Measurements from ENCODE around the gene STPG2.

STPG2 gene

GRCh38 chr4:98113012-98113411 lies 30.3 kb downstream of the STPG2 start:
- Histone ChIP-seq H3K9ac (ENCODE audit: low read length) (no peak overlapping the region), H4K20me1 (ENCODE audit: insufficient read depth, low read length) (no peaks in the 10 kb centered on the region), H3K4me3 (ENCODE audit: low read depth, low read length, poor library complexity, severe bottlenecking) (no peak overlapping the region), H3K9me3 (ENCODE audit: low read length) (0 out of 2 replicates have a peak, but pooled peaks cover under 1% of the 10 kb centered on the region), H3K36me3 (ENCODE audit: insufficient read depth, low read length) (no peaks in the 10 kb centered on the region), H2AFZ (ENCODE audit: low read length) (no peak overlapping the region), H3K79me2 (ENCODE audit: insufficient read depth, low read length) (no peaks in the 10 kb centered on the region), H3K27me3 (ENCODE audit: insufficient read depth, low read length) (no peaks in the 10 kb centered on the region), H3K4me1 (ENCODE audit: insufficient read depth, low read length, severe bottlenecking) (no peaks in the 10 kb centered on the region), H3F3A (ENCODE audit: insufficient read depth, low read length) (no peaks in the 10 kb centered on the region), H3K27ac (ENCODE audit: low read depth, low read length, poor library complexity, severe bottlenecking) (no peak overlapping the region), H3K9me2 (ENCODE audit: low read depth, low read length) (no peaks in the 10 kb centered on the region), H3K4me2 (ENCODE audit: low read length) (no peak overlapping the region)
- TF ChIP-seq CTCF (IDR thresholded peaks at IDR 0.05; ENCODE audit: low read length) (peak; percentile 18; the same call in 1 of the 2 replicates), EZH2 (IDR thresholded peaks at IDR 0.05; ENCODE audit: borderline replicate concordance, low read length) (no peak)

- Histone ChIP-seq H3K4me2 (ENCODE audit: low read length) (no peak overlapping the region), H3K27ac (ENCODE audit: low read depth, low read length, poor library complexity, severe bottlenecking) (no peak overlapping the region), H3K36me3 (ENCODE audit: insufficient read depth, low read length) (no peaks in the 10 kb centered on the region), H3K4me3 (ENCODE audit: low read depth, low read length, poor library complexity, severe bottlenecking) (no peak overlapping the region), H3K9me2 (ENCODE audit: low read depth, low read length) (no peaks in the 10 kb centered on the region), H2AFZ (ENCODE audit: low read length) (no peak overlapping the region), H3F3A (ENCODE audit: insufficient read depth, low read length) (no peaks in the 10 kb centered on the region), H3K4me1 (ENCODE audit: insufficient read depth, low read length, severe bottlenecking) (no peaks in the 10 kb centered on the region), H3K27me3 (ENCODE audit: insufficient read depth, low read length) (no peaks in the 10 kb centered on the region), H4K20me1 (ENCODE audit: insufficient read depth, low read length) (no peaks in the 10 kb centered on the region), H3K79me2 (ENCODE audit: insufficient read depth, low read length) (no peaks in the 10 kb centered on the region), H3K9me3 (ENCODE audit: low read length) (no peaks in the 10 kb centered on the region), H3K9ac (ENCODE audit: low read length) (no peak overlapping the region)
- TF ChIP-seq EZH2 (IDR thresholded peaks at IDR 0.05; ENCODE audit: borderline replicate concordance, low read length) (no peak), CTCF (IDR thresholded peaks at IDR 0.05; ENCODE audit: low read length) (no peak)
These were observed 32.3 kb downstream of the STPG2 start for GRCh38 chr4:98110929-98111328.

GRCh38 chr4:98110214-98110613 lies 33.1 kb downstream of the STPG2 start:
- no peaks in the 10 kb centered on the region for H3K9me3 ChIP-seq (ENCODE audit: low read length)
- H3K27ac ChIP-seq (ENCODE audit: low read depth, low read length, poor library complexity, severe bottlenecking), result no peak overlapping the region
- H3K79me2 ChIP-seq (ENCODE audit: insufficient read depth, low read length), result no peaks in the 10 kb centered on the region
- no peak overlapping the region for H3K4me3 ChIP-seq (ENCODE audit: low read depth, low read length, poor library complexity, severe bottlenecking)
- TF ChIP-seq CTCF (IDR thresholded peaks at IDR 0.05; ENCODE audit: low read length) (no peak), EZH2 (IDR thresholded peaks at IDR 0.05; ENCODE audit: borderline replicate concordance, low read length) (no peak)
- no peaks in the 10 kb centered on the region for H3K36me3 ChIP-seq (ENCODE audit: insufficient read depth, low read length)
- no peak overlapping the region for H3K4me2 ChIP-seq (ENCODE audit: low read length)
- no peaks in the 10 kb centered on the region for H3K4me1 ChIP-seq (ENCODE audit: insufficient read depth, low read length, severe bottlenecking)
- H4K20me1 ChIP-seq (ENCODE audit: insufficient read depth, low read length), result no peaks in the 10 kb centered on the region
- no peaks in the 10 kb centered on the region for H3F3A ChIP-seq (ENCODE audit: insufficient read depth, low read length)
- no peak overlapping the region for H2AFZ ChIP-seq (ENCODE audit: low read length)
- no peaks in the 10 kb centered on the region for H3K27me3 ChIP-seq (ENCODE audit: insufficient read depth, low read length)
- no peaks in the 10 kb centered on the region for H3K9me2 ChIP-seq (ENCODE audit: low read depth, low read length)
- H3K9ac ChIP-seq (ENCODE audit: low read length), result no peak overlapping the region
